HG03103 (cell line): Measurements from ENCODE around the gene SLC35E2B.

Source experiments
- ATAC-seq: cut with Tn5 transposase; IDR thresholded peaks from one replicate; pipeline ENCODE4 v1.9.1; 2021; ENCODE audit warnings: low read depth; ENCODE audit not compliant: unreplicated experiment

SLC35E2B gene

GRCh38 chr1:1615256-1616044 is 77.1 kb downstream of the SLC35E2B start, which contains the start of gene MIB2:
MIB2 (plus strand) TSS chr1:1615500; CDS start chr1:1623453, 7,953 bp downstream.
- peak; percentile 72 for ATAC-seq

- no peak for ATAC-seq
These were observed 77.7 kb downstream of the SLC35E2B start for GRCh38 chr1:1614954-1615255.

GRCh38 chr1:1614204-1614953 is 78.2 kb downstream of the SLC35E2B start:
- ATAC-seq = no peak

DNA sequence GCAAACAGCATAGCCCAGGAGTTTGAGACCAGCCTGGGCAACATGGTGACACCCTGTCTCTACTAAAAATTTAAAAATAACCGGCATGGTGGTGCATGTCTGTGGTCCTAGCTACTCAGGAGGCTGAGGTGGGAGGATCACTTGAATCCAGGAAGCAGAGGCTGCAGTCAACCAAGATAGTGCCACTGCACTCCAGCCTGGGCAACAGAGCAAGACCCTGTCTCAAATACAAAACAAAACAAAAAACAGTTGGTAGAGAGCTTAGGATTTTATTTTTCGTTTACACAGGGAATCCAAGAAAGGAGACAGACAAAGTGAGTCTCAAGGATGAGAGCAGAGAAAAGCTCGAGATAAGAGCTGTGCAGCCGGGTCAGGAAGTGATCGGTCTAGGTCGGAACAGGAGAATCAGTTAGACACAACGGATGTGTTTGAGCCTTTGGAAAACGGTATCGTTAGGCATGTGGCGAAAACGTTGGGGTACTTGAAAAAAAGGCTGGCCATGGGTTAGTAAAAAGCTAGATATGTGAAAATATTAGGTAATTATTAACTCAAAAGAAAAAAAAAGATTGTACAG is 79.0 kb downstream of the SLC35E2B start:
- no peak for ATAC-seq

DNA sequence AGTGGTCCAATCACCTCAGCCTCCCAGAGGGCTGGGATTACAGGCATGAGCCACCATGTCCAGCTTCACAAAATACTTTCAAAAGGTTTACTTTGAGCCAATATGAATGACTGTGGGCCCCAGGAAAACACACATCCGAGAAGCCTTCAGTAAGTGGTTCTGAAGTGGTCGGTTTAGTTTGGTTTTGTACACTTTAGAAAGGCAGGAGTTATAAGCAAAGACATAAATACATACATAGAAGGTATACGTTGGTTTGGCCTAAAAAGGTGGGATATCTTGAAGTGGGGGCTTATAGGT is 80.5 kb downstream of the SLC35E2B start:
- ATAC-seq = no peak

- no peak for ATAC-seq
These were observed 81.8 kb downstream of the SLC35E2B start for GRCh38 chr1:1610796-1611195.

DNA sequence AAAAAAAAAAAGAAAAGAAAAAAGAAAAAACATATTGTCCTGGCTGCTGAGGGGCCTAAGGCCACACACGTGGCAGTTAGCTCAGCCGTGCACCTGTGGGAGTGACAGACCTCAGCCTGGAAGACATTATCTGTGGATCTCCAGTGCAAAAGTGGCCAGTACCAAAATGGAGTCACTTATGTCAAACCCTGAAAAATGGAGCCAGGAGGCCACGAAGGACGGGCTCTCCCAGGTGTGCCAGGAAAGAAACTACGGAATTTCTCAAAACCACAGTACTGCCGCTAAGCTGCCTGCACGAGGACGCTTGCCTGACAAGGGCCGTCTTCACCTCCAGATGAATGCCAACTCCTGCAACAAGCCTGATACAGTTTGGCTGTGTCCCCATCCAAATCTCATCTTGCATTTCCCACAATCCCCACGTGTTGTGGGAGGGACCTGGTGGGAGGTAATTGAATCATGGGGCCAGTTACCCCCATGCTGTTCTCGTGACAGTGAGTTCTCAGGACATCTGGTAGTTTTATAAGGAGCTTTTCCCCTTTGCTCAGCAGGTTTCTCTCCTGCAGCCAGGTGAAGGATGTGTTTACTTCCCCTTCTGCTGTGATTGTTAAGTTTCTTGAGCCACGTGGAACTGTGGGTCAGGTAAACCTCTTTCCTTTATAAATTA is 82.6 kb downstream of the SLC35E2B start:
- no peak for ATAC-seq
